HG03565 (cell line): ENCODE results near the gene LIN9.
A peak's percentile ranks its signal among the peaks of the same experiment; 100 is the strongest.

Experiments
- ATAC-seq: cut with Tn5 transposase; IDR thresholded peaks from one replicate; pipeline ENCODE4 v1.9.1; 2021; ENCODE audit warnings: mild to moderate bottlenecking, moderate library complexity; ENCODE audit not compliant: unreplicated experiment

The LIN9 gene

GRCh38 chr1:226320930-226321329 lies 12.0 kb upstream of the LIN9 start:
- no peak for ATAC-seq

GRCh38 chr1:226318471-226318870 lies 9.5 kb upstream of the LIN9 start:
- no peak for ATAC-seq

GRCh38 chr1:226314055-226314454 lies 5.1 kb upstream of the LIN9 start:
- ATAC-seq: no peak

DNA sequence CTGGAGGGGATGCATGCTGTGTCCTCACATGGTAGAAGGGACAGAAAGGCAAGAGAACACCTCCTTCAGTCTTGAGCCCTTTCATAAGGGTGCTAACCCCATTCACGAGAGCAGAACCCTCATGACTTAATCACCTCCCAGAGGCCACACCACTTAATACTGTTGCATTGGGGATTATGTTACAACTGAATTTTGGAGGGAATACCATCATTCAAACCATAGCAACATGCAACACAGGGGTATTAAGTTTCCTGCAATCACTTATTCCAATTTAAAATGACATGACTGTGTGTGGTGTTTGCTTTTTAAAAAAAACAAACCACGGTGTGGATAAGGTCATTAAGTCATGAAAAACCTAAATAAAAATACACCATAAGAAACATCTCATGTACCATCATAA lies 3.1 kb upstream of the LIN9 start:
- ATAC-seq: no peak

- ATAC-seq: no peak
These were observed 2.4 kb upstream of the LIN9 start for GRCh38 chr1:226311376-226311775.

- ATAC-seq: no peak
These were observed 1.8 kb upstream of the LIN9 start for GRCh38 chr1:226310637-226311195.

- ATAC-seq: no peak
These were observed 1.2 kb upstream of the LIN9 start for GRCh38 chr1:226310245-226310540.

DNA sequence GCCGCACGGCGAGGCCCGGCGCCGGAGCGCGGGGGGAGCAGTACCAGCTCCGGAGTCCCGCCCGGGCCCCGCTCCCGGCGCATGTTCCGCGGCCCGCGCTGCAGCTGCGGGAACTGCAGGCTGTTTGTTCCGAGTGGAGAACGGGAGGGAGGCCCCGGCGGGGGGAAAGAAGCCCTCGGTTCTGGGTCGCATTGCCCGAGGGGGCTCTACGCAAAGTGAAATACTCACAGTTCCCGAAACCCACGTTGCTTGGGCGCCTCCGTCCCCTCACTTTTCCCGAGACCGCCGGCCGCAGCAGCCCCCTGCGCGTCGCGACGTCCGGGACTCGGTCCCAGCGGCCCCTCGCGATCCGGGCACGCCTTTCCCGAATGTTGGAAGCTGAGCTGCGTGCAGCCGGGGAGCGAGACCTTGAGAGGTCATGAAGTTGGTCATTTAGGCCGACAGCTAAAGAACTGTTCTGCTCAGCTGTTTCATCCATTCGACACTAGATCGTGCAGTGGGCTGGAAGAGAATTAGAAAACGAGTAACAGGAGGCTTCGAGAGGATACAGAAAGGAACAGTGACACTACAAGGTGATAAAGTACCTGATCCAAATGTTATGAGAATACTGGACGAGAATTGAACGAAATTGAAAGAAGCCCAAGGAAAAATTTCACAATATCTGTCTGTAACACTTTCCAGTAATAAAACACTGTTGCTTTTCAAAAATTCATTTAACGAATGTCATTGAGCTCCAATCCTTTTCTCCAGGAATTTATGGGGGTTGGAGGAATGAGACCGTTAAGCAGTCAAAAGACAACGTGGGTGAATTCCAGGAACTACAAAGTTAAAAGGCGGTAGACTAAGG lies 657 bp upstream of the LIN9 start:
- peak; percentile 40 for ATAC-seq

GRCh38 chr1:226308166-226308722 lies 720 bp downstream of the LIN9 start:
- no peak for ATAC-seq

DNA sequence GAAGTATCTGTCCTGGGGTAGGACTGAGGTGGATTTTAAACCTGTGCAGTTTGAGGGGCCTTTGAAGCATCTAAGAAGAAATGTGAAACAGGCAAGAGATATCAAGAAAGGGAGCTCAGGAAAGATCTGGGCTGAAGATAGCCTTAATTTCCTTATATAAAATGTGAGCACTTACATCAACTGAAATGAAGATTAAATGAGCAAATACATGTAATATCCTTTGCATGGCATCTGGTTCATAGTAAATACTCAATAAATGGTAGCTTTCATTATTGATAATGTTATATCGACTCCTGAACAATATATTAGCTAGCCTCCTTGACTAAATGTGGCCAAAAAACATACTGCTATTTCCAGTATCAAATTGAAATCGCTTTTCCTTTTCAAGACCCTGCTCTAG lies 2.5 kb downstream of the LIN9 start:
- no peak for ATAC-seq

- ATAC-seq: no peak
These were observed 3.8 kb downstream of the LIN9 start for GRCh38 chr1:226305184-226305583.

DNA sequence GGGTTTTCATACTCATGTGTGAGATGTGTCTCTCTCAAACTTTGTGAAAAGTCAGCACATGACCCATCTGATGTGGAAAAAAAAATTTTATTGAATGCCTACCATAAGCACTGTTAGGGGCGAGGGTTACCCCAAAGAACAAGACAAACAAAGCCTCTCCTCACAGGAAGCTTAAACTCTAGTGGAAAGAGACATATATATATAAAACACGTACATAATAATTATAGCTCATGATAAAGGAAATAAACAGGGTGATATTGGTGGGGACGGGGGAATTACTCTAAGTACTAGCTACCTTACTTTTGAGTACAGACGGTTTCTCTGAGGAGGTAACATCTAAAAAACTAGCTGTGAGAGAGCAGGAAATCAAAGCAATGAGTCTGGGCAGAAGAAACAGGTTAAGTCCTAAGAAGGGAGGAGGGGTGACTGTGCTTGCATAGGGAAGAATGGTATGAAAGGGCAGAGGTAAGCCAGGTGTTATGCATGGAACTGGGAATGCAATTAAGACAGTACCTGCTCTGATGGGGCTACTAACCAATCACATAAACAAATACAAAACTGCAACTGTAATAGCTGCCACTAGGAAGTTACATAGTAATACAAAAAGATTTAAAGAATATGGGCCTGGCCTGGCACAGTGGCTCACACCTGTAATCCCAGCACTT lies 4.5 kb downstream of the LIN9 start:
- no peak for ATAC-seq

- no peak for ATAC-seq
These were observed 6.2 kb downstream of the LIN9 start for GRCh38 chr1:226302731-226303130.

DNA sequence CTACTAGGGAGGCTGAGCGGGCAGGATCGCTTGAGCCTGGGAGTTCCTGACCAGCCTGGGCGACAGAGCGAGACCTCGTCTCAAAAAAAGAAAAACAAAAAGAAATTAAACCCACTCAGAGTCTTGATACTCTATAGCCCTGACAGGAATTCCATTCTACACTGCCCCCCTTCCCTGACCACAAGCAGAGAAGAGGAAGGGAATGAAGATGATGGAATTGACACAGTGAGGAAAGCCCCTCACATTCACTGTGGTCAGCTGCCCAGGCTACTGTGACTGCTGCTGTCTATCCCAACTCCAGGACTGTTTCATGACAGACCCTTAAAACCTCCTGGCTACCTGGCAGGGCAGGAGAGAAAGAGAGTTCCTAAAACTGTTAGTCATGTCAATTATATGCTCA lies 12.1 kb downstream of the LIN9 start:
- no peak for ATAC-seq

- no peak for ATAC-seq
These were observed 15.4 kb downstream of the LIN9 start for GRCh38 chr1:226293553-226293920.

GRCh38 chr1:226292874-226293552 lies 16.0 kb downstream of the LIN9 start:
- ATAC-seq: no peak

DNA sequence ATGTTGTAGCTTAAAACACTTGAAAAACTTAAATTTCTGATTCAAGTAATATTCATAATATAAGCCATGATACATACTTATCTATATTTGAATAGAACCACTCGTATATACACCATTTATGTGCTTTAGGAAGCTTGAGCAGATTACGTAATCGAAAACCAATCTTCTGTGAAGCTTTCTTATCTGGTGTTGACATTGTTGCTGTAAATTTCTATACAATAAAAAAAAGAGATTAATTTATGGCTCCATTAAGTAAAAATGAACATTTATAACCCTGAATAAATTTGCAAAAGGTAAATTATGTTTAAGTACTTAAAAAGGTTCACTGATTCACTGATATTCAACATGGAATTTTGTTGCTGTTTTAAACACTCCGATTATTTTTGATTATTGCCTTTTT lies 21.4 kb downstream of the LIN9 start:
- no peak for ATAC-seq

GRCh38 chr1:226281058-226281457 lies 27.9 kb downstream of the LIN9 start:
- ATAC-seq: no peak

- ATAC-seq: no peak
These were observed 29.5 kb downstream of the LIN9 start for GRCh38 chr1:226279498-226279897.

- ATAC-seq: no peak
These were observed 31.1 kb downstream of the LIN9 start for GRCh38 chr1:226277897-226278296.

DNA sequence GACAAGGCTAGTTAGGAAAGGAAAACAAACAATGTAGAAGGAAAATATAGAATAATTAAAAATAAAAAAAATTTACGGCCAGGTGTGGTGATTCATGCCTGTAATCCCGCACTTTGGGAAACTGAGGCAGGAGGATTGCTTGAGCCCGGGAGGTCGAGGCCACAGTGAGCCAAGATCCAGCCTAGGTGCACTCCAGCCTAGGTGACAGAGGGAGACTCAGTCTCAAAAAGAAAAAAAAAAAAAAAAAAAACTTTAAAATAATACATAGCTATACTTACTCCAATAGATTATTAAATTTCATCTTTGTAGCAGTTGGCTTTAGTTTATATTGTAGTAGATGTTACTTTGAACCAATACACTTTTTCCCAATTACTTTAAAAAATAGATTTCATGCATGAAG lies 32.0 kb downstream of the LIN9 start:
- ATAC-seq: no peak
